Upper lobe of left lung (tissue), 6 donors: ENCODE measurements around the gene CNTN2. TPM values are rescaled to one million over a fixed set of nuclear protein-coding genes. Genes with fewer than 3 reads are reported as not detected.

Experiments
- ATAC-seq, 2 donors: fragments of 200-7000 bp; cut with Tn5 transposase; one replicate each; pipeline ENCODE4 v1.9.1; 2022; ENCODE audit warnings: mild to moderate bottlenecking in 2 of 2, moderate library complexity in 2 of 2; ENCODE audit not compliant: low FRiP score in 2 of 2
- DNase-seq, 2 donors: peaks; one replicate each; pipeline ENCODE4 v3.0.0-alpha.2; 2019 to 2020
- H3K27ac ChIP-seq, 4 donors: fragments of 200-600 bp; sonication (generic); one replicate each; pipeline ENCODE4 v1.5.1; 2016 to 2019
- H3K27me3 ChIP-seq, 4 donors: fragments of 200-600 bp; sonication (generic); one replicate each; pipeline ENCODE4 v1.5.1; 2017 to 2019
- H3K36me3 ChIP-seq, 4 donors: fragments of 200-600 bp; sonication (generic); one replicate each; pipeline ENCODE4 v1.5.1; 2016 to 2019
- H3K4me1 ChIP-seq, 4 donors: fragments of 200-600 bp; sonication (generic); one replicate each; pipeline ENCODE4 v1.5.1; 2018 to 2019
- H3K4me3 ChIP-seq, 4 donors: fragments of 200-600 bp; sonication (generic); one replicate each; pipeline ENCODE4 v1.5.1; 2017 to 2019; ENCODE audit warnings: mild to moderate bottlenecking in 2 of 4, moderate library complexity in 1 of 4
- H3K9me3 ChIP-seq, 4 donors: fragments of 200-600 bp; sonication (generic); one replicate each; pipeline ENCODE4 v1.5.1; 2018 to 2019
- EP300 ChIP-seq, 4 donors: sonication (generic); formaldehyde crosslinking; IDR thresholded peaks; one replicate each; pipeline ENCODE4 v1.5.1; 2017; ENCODE audit warnings: antibody characterized with exemption in 4 of 4, control low read depth in 2 of 4
- POLR2A ChIP-seq, 4 donors: fragments of 450-650 bp; IDR thresholded peaks; one replicate each; pipeline ENCODE4 v1.5.1; 2016 to 2017; ENCODE audit warnings: antibody characterized with exemption in 4 of 4, mild to moderate bottlenecking in 2 of 4
- POLR2AphosphoS5 ChIP-seq, 2 donors: sonication (generic); formaldehyde crosslinking; IDR thresholded peaks; one replicate each; pipeline ENCODE4 v1.5.1; 2017; ENCODE audit warnings: antibody characterized with exemption in 2 of 2
- WGBS, 2 donors: methylation state at CpG; one replicate each; pipeline ENCODE4 v1.1.5; 2017 to 2018; 5-methylcytosine and 5-hydroxymethylcytosine counted together
- total RNA-seq, 6 donors: library from RNA; depleted of rRNA in 4 of 6; stranded (reverse); fragments of >200 nt in 4 of 6; gene quantifications; one replicate each; pipeline versions ENCODE4 v1.1.0 to v1.2.1, GENCODE V29; 2016 to 2021
- TF ChIP-seq, protein P1 (sequence below), 6 experiments: fragments of 450-650 bp in 4 of 6; fragments of 200-600 bp in 2 of 6; sonication (generic) in 2 of 6; IDR thresholded peaks; one replicate each; pipeline ENCODE4 v1.5.1; 2016 to 2019; ENCODE audit warnings: antibody characterized with exemption in 6 of 6
- donor health status: DM: no; HTN: no; CAD: no; lungs with moderate emphysema.
- donor health status: DM: no; HTN: yes; CAD: no; lungs with severe emphysema.

The CNTN2 gene
- total RNA-seq, 6 donors from 2014 or later: not detected

DNA sequence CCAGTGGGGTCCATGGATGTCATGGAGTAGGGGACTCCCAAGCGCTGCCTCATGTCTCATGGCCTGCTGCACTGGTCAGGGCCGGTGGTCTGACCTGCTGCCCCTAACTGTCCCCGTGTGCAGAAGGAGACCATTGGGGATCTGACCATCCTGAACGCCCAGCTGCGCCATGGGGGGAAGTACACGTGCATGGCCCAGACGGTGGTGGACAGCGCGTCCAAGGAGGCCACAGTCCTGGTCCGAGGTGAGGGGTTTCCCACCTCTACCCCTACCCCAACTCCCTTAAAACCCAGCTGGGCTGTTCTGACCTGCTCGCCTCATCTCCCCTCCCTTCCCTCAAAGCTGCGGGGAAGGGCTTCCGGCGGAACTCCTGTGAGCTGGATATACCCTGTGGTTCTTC lies 22.7 kb downstream of the CNTN2 start:
- Histone ChIP-seq H3K9me3 (no peaks in the 10 kb centered on the region), H3K4me3 (no peak overlapping the region), H3K27me3 (no peaks in the 10 kb centered on the region), H3K36me3 (no peaks in the 10 kb centered on the region), H3K27ac (no peak overlapping the region), H3K4me1 (peaks cover 0 to 7% (median 6%) of the 10 kb centered on the region in 4 donors)
- WGBS, 2 donors: 83 to 91% methylated on average over 10 to 14 of the region's 14 CpGs
- TF ChIP-seq, protein P1, sequence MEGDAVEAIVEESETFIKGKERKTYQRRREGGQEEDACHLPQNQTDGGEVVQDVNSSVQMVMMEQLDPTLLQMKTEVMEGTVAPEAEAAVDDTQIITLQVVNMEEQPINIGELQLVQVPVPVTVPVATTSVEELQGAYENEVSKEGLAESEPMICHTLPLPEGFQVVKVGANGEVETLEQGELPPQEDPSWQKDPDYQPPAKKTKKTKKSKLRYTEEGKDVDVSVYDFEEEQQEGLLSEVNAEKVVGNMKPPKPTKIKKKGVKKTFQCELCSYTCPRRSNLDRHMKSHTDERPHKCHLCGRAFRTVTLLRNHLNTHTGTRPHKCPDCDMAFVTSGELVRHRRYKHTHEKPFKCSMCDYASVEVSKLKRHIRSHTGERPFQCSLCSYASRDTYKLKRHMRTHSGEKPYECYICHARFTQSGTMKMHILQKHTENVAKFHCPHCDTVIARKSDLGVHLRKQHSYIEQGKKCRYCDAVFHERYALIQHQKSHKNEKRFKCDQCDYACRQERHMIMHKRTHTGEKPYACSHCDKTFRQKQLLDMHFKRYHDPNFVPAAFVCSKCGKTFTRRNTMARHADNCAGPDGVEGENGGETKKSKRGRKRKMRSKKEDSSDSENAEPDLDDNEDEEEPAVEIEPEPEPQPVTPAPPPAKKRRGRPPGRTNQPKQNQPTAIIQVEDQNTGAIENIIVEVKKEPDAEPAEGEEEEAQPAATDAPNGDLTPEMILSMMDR (IDR thresholded peaks at IDR 0.05): no peak
- no peak for TF ChIP-seq POLR2AphosphoS5 (IDR thresholded peaks at IDR 0.05)
- TF ChIP-seq POLR2A (IDR thresholded peaks at IDR 0.05): no peak
- TF ChIP-seq EP300 (IDR thresholded peaks at IDR 0.05): no peak
- no peak for DNase-seq
- no peak for ATAC-seq

DNA sequence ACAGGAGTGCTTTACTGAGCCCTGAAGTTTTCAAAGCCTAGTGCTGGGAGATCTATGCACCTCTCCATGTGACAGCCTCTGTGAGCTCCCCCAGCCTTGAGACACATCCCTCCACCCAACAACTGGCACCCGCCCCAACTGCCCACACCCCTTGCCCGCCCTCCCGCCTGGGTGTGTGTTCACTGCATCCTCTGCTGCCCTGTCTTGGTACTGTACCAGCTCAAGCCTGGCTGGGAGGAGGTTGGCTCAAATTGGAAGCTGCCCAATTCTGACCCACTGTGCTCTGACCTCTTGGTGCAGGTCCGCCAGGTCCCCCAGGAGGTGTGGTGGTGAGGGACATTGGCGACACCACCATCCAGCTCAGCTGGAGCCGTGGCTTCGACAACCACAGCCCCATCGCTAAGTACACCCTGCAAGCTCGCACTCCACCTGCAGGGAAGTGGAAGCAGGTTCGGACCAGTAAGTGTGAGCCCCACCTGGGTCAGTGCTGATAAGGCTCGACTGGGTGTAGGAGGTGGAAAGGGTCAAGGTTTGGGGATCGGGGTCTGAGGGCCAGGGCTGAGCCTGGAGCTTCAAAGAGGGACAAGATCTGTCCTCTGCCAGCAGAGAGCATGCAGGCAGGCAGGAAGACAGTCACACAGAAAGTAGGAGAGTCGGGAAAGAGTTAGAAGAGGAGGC lies 23.3 kb downstream of the CNTN2 start:
- no peak overlapping the region for H3K4me3 ChIP-seq

DNA sequence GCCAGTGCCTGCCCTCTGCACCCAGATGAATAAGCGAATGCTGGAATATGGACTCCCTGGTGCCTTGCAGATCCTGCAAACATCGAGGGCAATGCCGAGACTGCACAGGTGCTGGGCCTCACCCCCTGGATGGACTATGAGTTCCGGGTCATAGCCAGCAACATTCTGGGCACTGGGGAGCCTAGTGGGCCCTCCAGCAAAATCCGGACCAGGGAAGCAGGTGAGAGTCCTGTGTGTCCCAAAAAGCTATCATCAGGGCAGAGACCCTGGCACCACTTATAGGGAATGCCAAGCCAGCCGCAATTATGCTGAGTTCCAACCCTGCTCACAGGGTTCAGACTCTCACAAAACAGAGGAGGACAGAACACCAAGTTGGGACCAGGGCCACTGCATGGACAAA lies 24.0 kb downstream of the CNTN2 start:
- no peak overlapping the region for H3K4me3 ChIP-seq

More for the DNA sequence above, 23.3 kb downstream of the CNTN2 start:
- H3K27me3 ChIP-seq: no peaks in the 10 kb centered on the region
- DNase-seq (no peak), ATAC-seq (no peak)
- 76 to 82% methylated on average over 11 to 12 of the region's 13 CpGs for WGBS, 2 donors
- TF ChIP-seq POLR2A (IDR thresholded peaks at IDR 0.05): no peak
- H3K4me1 ChIP-seq: peaks cover 0 to 7% (median 6%) of the 10 kb centered on the region in 4 donors
- no peaks in the 10 kb centered on the region for H3K36me3 ChIP-seq
- no peaks in the 10 kb centered on the region for H3K9me3 ChIP-seq
- H3K27ac ChIP-seq: no peak overlapping the region

DNA sequence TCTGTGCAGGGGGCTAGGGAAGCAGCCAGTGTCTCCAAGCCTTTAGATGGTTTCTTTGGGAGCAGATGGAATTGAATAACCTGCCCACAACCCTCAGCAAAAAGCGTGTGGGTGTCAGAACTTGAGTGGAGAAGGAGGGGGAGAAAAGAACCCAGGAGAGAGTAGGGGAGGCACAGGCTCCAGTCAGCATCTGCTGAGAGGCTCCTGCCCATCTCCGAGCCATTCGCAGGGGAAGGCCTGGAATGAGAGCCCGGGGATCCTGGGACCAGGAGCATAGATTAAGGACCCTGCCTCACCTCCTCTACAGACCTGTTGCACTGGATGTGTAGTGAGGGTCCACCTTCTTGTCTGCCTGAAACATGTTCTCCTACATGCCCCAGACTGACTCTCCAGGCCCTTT lies 25.0 kb downstream of the CNTN2 start:
- Histone ChIP-seq H3K4me1 (no peaks in the 10 kb centered on the region), H3K27me3 (no peaks in the 10 kb centered on the region), H3K9me3 (no peaks in the 10 kb centered on the region), H3K36me3 (no peaks in the 10 kb centered on the region), H3K27ac (no peak overlapping the region), H3K4me3 (no peak overlapping the region)
- ATAC-seq (no peak), DNase-seq (no peak)
- TF ChIP-seq POLR2A (IDR thresholded peaks at IDR 0.05): no peak
- TF ChIP-seq EP300 (IDR thresholded peaks at IDR 0.05): no peak
- TF ChIP-seq, protein P1 (IDR thresholded peaks at IDR 0.05): no peak
- no peak for TF ChIP-seq POLR2AphosphoS5 (IDR thresholded peaks at IDR 0.05)
- 83 to 89% methylated on average over 4 of the region's 4 CpGs for whole genome bisulfite sequencing, 2 donors

More for the DNA sequence above, 24.0 kb downstream of the CNTN2 start:
- H3K4me1 ChIP-seq: no peaks in the 10 kb centered on the region
- no peaks in the 10 kb centered on the region for H3K9me3 ChIP-seq
- no peaks in the 10 kb centered on the region for H3K36me3 ChIP-seq
- ATAC-seq (no peak), DNase-seq (no peak)
- no peak overlapping the region for H3K27ac ChIP-seq
- TF ChIP-seq, protein P1 (IDR thresholded peaks at IDR 0.05): no peak
- TF ChIP-seq EP300 (IDR thresholded peaks at IDR 0.05) (no peak), POLR2AphosphoS5 (IDR thresholded peaks at IDR 0.05) (no peak), POLR2A (IDR thresholded peaks at IDR 0.05) (no peak)
- no peaks in the 10 kb centered on the region for H3K27me3 ChIP-seq
- WGBS, 2 donors: 92 to 98% methylated on average over 4 to 6 of the region's 6 CpGs

DNA sequence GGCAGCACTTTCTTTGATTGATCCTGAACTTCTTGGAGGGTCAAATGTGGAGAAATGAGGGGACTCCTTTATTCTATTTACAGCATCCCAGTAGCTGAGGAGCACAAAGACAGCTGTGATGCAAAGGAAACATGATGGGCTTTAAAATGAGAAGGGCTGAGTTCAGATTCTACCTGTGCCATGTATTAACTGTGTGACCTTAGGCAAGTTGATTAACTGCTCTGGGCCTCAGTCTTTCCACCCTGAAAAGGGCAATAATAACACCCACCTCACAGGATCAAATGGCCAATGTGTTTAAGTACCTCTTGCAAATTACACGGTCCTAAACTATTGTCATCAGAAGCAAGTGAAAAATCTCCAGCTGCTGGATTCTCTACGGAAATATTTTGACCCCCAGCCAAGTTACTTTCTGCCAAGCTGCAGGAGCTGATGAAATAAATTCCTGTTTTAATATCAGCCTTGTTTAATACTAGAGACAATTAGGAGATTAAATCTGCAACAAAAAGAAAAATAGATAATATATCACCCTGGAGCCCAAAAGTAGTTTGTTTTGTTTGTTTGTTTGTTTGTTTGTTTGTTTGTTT lies 25.5 kb downstream of the CNTN2 start:
- TF ChIP-seq POLR2A (IDR thresholded peaks at IDR 0.05) (no peak), POLR2AphosphoS5 (IDR thresholded peaks at IDR 0.05) (no peak), EP300 (IDR thresholded peaks at IDR 0.05) (no peak)
- TF ChIP-seq, protein P1 (IDR thresholded peaks at IDR 0.05): no peak
- no peaks in the 10 kb centered on the region for H3K4me1 ChIP-seq
- no peak overlapping the region for H3K27ac ChIP-seq
- H3K4me3 ChIP-seq: no peak overlapping the region
- no peaks in the 10 kb centered on the region for H3K36me3 ChIP-seq
- DNase-seq (no peak), ATAC-seq (no peak)
- 31 to 38% methylated on average over 2 of the region's 2 CpGs for WGBS, 2 donors
- H3K27me3 ChIP-seq: no peaks in the 10 kb centered on the region
- H3K9me3 ChIP-seq: no peaks in the 10 kb centered on the region
